SIG-M5 treated with dmso at 0.1 percent for 504 hours (cell line): Measurements from ENCODE around the gene AXIN2.

ENCODE experiments used
- DNase-seq: peaks from one replicate; lab custom pipeline; 2025; ENCODE audit not compliant: unreplicated experiment; lab: John Stamatoyannopoulos, UW

The AXIN2 gene

DNA sequence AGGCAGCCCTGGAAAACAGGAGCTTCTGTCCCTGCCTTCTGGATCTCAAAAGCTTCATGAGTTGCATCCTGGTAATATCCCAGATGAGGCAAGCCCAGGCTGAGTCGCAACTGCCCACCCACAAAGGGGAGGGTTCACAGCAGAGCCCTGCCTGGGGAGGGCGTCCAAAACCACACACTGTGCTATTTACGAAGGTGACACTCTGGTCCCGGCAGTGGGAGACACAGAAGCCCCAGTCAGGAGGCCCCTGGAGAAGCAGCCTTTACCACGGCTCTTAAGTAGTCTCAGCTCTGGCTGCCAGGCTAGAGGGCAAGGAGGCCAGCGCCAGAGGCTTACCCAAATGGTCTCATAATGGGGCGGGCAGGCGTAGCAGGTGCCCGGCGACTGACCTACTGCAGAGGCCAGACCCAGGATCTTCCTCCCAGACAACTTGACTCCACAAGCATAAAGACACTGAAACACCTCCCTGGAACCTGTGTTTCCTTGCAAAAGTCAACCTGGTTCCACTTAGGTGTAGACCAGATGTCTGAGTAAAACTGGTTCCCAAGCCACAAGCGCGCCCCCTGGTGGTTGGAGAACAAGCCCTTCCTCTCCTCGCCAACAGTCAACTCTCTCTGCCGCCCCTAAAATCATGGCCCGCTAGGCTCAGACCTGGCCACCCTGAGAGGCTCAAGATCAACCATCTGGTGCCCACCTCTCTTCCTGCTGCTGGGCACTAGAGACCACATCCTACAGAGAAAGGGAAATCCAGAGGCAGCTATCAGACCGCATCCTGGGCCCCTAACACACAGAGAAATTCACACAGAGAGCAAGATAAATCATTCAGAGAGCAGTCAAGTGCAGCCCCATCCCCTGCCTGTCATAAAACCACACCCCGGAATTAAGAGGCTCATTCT, 5.2 kb downstream of the AXIN2 start:
- DNase-seq, result peak; percentile 67

DNA sequence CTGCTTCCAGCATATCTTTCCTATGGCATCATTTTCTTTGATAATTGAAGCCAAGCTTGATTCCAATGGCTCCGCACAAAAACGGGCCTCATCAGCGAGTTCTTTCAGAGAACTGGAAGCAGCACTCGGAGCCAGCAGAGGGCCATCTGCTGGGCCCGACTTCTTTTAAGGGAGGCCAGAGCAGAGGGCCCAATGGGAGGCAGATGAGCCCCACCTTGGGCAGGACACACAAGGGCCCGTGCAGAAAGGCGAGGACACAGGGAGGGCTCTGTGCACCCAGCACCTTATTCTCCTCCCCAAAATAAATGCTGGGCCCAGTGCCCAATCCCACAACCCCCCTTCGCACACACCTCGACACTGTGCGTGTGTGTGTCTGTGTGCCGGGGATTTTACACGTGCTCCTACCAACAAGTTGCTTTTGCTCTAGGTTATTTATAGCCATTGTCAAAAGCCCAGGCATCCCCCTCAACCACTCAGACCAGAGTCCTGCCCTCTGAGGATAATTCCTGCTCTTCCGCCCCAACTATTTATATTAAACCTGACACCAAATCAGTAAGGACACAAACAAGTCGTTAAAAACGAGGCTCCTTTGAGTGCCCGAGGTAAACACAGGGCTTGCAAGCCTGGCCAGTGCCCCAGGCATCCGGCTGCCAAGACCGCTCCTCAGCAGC, 6.8 kb downstream of the AXIN2 start:
- no peak for DNase-seq

DNA sequence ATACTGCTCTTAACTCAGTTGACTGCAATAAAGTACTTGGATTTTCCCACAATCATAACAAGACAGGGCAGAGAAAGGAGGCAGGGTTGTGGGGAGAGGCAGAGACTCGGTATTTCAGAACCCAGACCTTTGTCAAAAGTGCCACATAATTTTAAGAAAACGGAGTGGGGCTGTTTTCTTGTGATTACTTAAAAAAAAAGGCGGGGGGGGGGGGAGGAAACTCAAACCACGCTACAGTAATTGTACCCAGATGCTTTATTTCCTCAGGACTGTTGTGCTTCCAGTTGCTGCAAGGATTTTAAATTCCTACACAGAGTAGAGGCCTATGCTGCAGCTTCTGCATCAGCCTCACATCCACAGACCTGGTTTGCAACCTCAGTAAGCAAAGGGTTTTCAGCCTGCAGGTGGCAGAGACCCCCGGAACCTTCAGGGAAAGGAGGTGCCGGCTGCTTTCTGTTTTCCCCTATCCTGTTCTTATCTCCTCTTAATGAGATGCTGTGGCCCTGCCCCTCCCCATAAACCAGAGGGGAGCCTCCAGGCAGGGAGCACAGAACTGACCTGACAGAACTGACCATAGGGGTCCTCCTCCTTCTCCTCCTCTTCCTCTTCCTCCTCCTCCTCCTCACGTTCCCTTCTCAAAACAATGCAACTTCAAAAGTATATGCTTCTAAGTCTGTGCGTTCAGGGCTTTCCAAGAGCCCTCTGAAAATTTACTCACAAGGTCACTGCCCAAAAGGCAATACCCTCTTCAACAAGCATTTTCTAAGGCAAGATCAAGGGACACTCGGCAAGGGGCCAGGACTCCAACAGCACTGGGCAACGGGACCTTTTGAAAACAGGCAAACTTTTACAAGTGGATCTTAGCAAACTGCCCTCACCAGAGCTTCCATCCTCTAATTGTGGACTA, 7.5 kb downstream of the AXIN2 start:
- no peak for DNase-seq

DNA sequence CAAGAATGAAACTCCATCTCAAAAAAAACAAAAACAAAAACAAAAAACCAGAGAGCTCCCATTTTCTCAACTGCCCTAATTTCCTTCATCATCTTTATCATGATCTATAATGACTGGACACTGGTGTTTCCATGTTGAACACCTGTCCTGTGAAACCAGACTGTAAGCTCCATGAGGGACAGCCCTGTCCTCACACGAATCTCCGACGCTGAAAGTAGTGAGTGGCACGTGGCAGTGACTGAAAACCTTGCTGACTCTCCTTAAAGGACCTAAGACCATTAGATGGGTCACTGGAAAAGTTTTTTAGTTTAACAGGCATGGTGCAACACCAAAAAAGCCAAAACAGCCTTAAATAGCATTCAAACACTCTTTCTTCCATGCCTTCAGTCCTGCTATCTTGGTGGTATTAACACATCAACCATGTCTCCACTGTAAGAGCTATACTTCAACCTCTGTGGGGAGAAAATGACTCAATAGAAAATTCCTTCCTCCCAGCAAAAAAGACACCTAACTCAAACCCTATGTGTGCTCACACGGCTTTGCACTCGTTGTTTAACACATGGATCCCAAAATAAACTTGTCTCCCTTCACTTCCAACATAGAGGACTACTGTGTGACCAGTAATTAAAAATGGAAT, 8.3 kb downstream of the AXIN2 start:
- DNase-seq, result no peak

DNA sequence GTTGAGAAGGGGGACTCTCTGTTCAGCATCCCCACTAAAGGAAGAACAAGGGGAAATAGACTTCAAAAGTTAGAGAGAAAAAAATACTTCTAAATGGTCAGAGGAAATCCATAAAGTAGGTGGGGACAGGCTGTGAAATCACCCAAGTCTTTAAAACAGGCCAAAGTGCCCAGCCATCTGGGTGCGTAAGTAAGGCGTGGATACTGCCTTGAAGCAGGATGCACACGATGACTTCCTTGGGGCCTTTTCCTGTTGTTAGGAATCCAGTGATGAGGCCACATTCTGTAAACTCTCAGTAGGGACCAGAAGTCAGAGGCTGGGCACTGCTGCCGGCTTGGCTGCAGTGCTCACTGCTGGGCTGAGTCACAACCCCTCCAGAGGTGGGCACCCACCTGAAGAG, 9.2 kb downstream of the AXIN2 start:
- DNase-seq, result no peak

DNA sequence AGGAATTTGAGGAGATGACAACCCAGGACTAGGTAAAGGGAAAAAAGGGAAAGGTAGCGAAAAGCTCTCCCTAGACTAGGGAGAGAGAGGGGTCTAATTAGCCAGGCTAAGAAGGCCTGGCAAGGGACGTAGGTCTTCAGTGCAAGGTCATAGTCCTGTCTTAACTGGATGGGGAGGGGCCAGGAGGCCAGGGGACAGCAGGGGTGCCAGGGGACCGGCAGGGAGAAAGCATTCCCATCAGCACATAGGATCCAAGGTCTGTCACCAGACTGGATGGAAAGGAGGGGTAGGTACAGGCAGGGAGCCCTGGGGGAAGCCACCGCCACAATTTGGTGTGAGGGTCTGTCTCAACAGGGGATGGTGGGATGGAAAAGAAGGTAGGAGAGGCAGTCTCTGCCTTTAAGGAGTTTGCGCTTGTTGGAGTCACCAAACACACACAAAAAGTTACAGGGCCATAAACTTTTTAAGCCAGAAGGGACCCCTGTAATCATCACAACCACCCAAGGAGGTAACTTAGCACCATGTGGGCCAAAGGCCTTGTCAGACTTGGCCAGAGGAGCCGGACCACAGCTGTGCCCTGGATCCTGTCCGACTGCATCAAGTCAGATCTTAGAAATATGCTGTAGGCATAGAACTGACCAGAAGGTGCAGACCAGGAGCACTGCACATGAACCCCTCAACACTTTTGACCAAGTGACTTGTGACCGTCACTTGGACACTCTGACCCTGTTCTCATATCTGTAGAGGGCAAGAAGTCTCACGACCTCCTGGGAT, 10.0 kb downstream of the AXIN2 start:
- DNase-seq, result no peak

DNA sequence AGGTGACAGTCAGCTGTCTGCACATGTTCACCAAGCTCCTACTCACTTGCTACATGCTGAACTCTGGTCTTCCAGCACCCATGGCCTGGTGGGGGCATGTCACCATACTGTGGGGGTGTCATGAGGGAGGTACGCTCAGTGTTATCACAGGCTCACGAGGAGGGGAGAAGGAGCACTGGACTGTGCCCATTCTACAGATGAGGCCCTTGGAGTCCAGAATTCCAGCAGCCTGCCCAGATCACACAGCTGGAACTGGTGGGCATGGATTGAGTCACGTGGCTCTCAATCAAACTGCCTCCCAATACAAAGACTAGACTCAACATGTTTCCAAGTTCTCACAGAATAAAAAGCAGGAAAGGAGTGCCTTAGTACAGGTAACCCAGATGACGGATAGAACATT, 10.7 kb downstream of the AXIN2 start:
- no peak for DNase-seq

DNA sequence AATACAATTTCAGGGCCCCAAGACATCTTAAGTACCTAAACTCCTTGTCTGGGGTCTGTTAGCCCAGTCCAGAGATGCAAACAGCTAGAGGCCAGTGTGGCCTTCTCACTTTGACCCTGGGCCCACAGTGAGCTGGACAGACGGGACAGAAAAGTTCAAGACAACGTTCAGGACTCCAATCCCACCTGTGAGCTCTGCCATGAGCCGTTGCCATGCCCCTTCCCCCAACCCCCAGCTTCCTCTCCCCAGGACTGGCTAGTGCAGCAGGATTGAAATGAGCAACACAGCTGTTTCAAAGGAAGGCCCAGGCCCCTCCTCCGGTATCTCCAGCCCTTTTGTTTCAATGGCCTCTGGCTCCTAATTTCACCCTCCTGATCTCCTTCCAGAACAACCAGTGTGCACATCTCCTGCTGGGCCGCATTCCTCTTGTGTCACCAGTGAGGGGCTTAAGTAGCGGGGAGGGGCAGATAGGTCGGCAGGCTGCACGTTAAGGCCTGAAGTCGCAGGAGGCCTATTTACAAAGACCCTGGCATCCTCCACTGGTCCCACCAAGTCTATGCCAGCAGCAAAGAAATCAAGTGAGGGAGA, 11.3 kb downstream of the AXIN2 start:
- DNase-seq, result no peak

DNA sequence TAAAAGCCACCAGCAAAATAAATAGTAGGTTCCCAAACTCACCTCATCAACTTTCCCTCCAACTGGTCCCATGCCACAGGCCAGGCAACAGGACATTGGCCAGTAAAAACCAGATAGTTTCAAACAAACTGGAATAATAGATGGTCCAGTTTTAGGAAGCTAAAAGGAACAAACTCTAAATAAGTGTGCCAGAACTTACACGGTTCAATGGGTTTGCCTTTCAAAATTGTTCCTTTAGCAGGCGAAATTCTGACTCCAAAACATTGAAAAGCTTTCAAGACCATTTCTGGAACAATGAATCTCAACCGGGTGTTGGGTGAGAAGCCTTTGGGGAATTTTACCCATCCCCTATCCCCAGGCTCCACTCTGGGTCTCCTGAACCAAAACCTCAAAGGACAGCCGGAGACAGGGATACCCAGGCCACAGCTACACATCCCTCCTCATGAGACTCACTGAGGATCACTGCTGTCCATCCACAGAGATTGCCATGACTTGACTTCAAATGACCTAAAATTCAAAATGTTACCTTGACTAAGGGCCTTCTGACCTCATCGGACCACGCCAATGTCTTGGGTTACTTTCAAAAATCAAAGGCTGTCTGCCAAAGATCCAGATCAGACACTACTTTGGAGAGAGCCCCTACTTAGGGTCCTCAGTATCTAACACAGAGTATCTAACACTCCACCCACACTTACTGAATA, 13.0 kb downstream of the AXIN2 start:
- DNase-seq, result no peak

DNA sequence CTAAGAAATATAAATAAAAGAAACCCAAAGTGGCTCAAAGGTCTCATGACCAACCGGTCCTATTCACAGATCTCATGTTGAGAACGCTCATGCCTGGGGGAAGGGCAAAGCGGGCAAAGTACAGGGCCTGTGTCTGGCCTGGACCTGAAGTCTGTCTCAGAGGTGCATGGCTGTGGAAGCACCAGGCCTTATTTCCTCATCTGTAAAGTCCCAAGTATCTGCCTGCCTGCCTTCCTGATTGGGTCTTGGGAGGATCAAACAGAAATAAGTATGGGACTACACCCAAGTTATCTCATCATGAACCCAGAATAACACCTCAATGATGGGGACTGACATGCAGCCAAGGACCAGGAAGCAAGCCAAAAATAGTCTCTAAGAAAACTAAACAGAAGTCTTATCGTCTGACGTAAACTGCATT, 14.2 kb downstream of the AXIN2 start:
- DNase-seq, result no peak

DNA sequence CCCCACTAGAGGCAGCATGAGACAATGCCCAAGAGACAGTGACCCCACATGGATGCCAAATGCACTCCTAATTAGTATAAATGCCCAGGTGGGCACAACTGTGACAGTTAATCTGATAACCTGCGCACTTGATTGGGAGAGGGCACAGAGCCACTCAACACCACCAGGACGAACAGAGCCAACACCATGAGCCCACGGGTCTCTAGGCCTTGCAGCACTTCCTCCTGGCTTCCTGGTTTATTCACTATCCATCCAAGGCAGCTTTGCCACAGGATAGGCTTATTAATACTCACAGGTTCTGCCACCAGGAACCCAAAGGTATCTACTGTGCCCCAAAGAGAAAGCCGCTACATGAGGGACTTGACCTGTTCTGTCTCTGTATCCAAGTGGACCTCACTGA, 14.9 kb downstream of the AXIN2 start:
- no peak for DNase-seq

DNA sequence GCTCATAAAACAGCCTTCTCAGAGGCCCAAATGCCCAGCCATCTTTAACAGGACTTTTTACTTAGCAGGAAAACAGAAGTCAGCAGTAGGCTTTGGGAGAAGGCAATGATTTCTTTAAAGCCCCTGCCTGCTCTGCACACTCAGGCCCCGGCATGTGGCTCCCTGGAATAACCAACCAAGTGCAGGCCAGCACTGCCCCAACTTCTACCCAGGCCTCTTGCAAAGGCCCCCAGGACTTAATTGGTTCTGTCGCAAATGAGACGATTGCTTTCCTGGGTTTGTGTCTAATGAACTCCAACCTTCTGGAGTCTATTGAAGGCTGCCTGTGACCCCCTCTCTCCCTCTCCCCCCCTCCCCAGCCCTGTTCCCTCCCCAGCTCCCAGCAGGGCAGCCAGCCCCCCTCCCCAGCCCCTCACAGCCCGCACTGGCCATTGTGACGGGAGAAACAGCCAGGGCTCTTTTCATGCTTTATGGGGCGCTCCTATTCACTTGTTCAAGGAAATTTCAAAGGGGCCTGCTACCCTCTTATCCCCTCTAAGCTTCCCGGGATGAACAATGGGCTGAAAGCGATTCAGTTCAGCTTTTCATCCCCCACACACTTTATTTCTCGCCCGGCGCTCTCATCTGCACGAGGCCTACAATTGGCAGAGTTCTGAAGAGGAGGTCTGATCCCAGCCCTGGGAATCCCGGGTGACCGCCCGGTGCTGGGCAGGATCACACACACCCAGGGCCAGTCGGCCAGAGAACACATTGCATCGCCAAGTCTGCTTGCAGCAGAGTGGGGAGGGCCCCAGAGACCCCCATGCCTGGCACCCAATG, 15.5 kb downstream of the AXIN2 start:
- no peak for DNase-seq

DNA sequence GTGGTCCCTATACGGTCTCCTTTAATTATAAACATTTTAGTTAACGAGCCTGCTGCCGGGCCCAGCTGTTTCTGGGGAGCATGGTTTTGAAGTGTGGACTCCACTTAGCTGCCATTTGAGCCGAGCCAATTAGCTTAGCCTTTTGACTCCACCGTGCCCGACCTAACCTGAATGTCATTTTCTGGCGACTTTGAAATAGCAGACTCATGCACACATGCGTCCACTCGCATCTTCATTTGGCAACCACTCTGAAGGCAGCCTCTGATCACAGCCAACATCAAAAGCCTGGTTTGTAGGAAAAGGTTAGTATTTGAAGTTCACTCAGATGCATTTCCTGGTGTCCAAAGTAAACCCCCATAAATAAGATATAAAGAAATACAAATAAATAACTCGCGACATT, 16.8 kb downstream of the AXIN2 start:
- no peak for DNase-seq

DNA sequence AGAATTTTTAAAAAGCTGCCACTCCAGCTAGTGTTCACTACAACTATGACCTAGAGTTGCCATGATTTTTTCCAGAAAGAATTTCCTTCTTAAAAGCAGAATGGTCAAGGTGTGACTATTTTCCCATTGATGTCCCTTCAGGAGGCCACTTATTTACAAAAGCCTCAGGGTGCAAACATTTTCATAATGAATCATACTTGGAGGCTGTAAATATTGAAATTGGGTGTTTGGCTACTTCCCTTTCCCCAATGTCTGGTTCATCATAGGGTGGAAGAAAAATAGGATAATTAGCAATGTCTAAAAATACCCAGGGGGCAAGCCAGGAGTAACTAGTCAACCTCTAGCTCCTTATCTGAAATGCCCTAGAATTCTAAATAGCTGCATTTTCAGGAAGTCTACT, 18.8 kb downstream of the AXIN2 start:
- peak; percentile 35 for DNase-seq

DNA sequence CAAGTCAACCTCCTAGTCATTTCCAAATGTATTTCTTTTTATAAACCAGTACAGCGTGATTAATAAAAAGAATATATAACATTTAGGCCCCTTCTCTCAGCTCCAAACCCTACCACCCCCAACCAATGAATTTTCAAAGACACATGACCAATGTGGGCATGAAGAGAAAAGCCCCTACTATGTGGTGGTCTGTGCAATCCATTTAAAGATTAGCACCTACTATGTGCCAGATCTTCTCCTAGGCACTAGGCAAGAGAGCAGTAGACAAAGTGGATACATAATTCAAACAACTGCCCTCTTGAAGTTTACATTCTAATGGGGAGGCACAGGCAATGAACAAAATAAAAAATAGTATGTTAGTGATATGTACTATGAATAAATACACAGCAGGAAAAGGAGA, 19.4 kb downstream of the AXIN2 start:
- no peak for DNase-seq

DNA sequence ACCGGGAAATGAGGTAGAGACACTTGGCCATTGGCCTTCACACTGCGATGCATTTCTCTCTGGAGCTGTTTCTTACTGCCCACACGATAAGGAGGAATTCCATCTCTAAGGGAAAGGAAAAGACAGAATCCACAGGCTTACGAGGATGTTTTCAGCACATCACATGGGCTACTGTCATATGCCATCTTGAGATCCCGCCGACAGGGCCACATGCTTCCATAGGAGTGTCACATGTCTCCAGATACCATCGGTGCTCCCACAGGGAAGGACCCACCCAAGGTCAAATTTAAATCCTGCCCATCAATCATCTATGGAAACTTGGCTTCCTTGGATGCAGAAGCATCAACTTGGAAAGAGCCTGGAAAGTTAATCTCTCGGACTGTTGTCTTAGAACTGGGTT, 20.0 kb downstream of the AXIN2 start:
- no peak for DNase-seq

DNA sequence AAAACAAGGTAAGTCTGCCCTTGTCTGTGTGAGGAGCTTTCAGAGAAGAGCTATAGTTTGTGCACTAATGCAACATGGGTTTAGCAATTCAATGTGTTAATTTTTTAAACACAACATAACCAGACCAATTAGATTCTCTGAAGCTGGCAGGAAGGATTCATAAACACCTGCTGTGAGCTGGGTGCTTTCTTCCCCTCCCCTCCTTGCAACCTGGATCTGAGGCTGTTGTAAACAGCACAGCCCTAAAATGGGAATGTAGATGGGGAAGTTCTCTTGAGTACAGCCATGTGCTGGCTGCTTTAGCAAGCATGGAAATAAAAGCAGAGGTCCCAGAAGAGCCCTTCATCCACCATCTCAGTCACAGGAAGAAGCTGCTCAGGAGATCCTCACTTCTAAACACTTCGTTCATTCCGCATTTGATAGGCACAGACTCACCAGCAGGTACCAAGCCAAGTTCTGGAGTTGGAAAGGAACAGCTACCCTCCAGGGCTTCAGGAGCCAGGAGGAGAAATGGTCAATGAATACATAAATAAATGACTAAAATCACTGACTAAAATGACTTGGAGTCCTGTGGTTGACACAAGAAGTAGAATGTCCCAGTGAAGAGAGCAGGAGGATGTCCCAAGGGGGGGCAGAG, 21.7 kb downstream of the AXIN2 start:
- no peak for DNase-seq
